Endothelial cell of umbilical vein (primary cell): ENCODE data around the gene FOXL3.

Experiments
- EZH2 ChIP-seq: IDR thresholded peaks from 2 replicates; pipeline ENCODE4 v1.6.1; 2012; ENCODE audit warnings: borderline replicate concordance, low read depth, mild to moderate bottlenecking, moderate library complexity, low read length, inconsistent platforms; ENCODE audit not compliant: severe bottlenecking
- GATA2 ChIP-seq: IDR thresholded peaks from 2 replicates; pipeline ENCODE4 v1.7.0; 2011; ENCODE audit warnings: low read depth, mild to moderate bottlenecking, moderate library complexity, mixed read lengths, low read length; ENCODE audit not compliant: insufficient read length, insufficient read depth
- MYC ChIP-seq: IDR thresholded peaks from one replicate; pipeline ENCODE4 v1.6.1; 2011; ENCODE audit warnings: mild to moderate bottlenecking, low read depth, low read length
- POLR2A ChIP-seq: IDR thresholded peaks from 2 replicates; pipeline ENCODE4 v1.6.1; 2012; ENCODE audit warnings: low read depth, mild to moderate bottlenecking, control low read depth, low read length
- POLR2AphosphoS5 ChIP-seq: IDR thresholded peaks from 2 replicates; pipeline ENCODE4 v1.6.1; 2012; ENCODE audit warnings: low read depth, mild to moderate bottlenecking, control low read depth, low read length, moderate library complexity; ENCODE audit not compliant: insufficient read depth
- TF ChIP-seq, protein P1 (sequence below), 2 donors: IDR thresholded peaks; 1 replicate in 1 of 2; 2 replicates in 1 of 2; pipeline ENCODE4 v1.5.1; 2011; ENCODE audit warnings: low read length in 2 of 2, mild to moderate bottlenecking in 2 of 2, moderate library complexity in 2 of 2, control low read depth in 1 of 2, inconsistent platforms in 1 of 2, low read depth in 1 of 2; ENCODE audit not compliant: insufficient read depth in 1 of 2; ENCODE audit errors: extremely low read depth in 1 of 2

DNA sequence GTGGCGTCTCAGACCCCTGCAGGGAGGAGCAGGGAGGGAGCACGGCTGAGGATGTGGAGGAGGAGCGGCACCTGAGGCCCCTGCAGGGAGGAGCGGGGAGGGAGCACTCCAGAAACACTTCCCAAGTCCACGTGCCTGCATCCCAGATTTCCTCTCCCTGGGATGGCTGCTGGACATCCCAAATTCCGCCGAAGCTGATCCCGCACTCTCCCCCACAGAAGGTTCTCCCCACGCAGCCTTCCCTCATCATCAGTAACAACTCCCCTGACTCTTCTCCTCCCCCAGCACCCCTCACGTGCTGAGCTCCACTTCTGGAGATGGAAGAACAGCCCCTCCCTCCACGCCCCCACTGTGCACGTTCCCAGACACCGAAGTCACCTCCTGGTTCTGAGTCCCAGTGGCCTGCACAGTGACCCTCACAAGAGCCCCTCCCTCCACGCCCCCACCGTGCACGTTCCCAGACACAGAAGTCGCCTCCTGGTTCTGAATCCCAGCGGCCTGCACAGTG lies 17.8 kb upstream of the FOXL3 start:
- TF ChIP-seq POLR2AphosphoS5 (no peak), POLR2A (no peak), GATA2 (no peak), EZH2 (no peak), MYC (no peak)
- TF ChIP-seq, protein P1, sequence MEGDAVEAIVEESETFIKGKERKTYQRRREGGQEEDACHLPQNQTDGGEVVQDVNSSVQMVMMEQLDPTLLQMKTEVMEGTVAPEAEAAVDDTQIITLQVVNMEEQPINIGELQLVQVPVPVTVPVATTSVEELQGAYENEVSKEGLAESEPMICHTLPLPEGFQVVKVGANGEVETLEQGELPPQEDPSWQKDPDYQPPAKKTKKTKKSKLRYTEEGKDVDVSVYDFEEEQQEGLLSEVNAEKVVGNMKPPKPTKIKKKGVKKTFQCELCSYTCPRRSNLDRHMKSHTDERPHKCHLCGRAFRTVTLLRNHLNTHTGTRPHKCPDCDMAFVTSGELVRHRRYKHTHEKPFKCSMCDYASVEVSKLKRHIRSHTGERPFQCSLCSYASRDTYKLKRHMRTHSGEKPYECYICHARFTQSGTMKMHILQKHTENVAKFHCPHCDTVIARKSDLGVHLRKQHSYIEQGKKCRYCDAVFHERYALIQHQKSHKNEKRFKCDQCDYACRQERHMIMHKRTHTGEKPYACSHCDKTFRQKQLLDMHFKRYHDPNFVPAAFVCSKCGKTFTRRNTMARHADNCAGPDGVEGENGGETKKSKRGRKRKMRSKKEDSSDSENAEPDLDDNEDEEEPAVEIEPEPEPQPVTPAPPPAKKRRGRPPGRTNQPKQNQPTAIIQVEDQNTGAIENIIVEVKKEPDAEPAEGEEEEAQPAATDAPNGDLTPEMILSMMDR (IDR thresholded peaks at IDR 0.05; ENCODE audit: extremely low read depth in 1 of 2, insufficient read depth in 1 of 2, low read depth in 1 of 2, low read length in 2 of 2) = no peak
